K562 (cell line): ENCODE results near the gene USHBP1. TPM values are rescaled to one million over a fixed set of nuclear protein-coding genes. Genes with fewer than 3 reads are reported as not detected.

Experiments used
- EP300 ChIP-seq: IDR thresholded peaks from 2 replicates; pipeline ENCODE4 v1.6.1; 2012; ENCODE audit warnings: low read length, improper control_type of control experiment
- ETV5 ChIP-seq: sonication (generic); formaldehyde crosslinking; IDR thresholded peaks from 2 replicates; pipeline ENCODE4 v1.4.0; 2020; ENCODE audit warnings: low read depth, mild to moderate bottlenecking, missing genetic modification reagents
- HDGF ChIP-seq: fragments of 450-650 bp; IDR thresholded peaks from 2 replicates; pipeline ENCODE4 v1.6.1; 2016
- NR4A1 ChIP-seq, 2 experiments: fragments of 250-450 bp in 1 of 2; fragments of 450-650 bp in 1 of 2; sonication (Bioruptor Pico) in 1 of 2; IDR thresholded peaks; 2 replicates each; pipeline versions ENCODE4 v1.4.0 to v1.6.1; 2016 to 2020; ENCODE audit warnings: mild to moderate bottlenecking in 2 of 2, missing compliant biosample characterization in 1 of 2, missing genetic modification characterization in 1 of 2, moderate library complexity in 1 of 2
- RBFOX2 ChIP-seq: fragments of 200-400 bp; formaldehyde crosslinking; IDR thresholded peaks from 2 replicates; pipeline ENCODE4 v1.6.1; 2017; ENCODE audit warnings: low read depth, mild to moderate bottlenecking, low read length, moderate library complexity
- TEAD4 ChIP-seq, 2 experiments: sonication (generic) in 1 of 2; formaldehyde crosslinking in 1 of 2; IDR thresholded peaks; 2 replicates each; pipeline versions ENCODE4 v1.6.1 to v1.8.0; 2012 to 2022; ENCODE audit warnings: borderline replicate concordance in 1 of 2, inconsistent platforms in 1 of 2, low read length in 1 of 2, mild to moderate bottlenecking in 1 of 2, missing genetic modification reagents in 1 of 2
- ZBTB17 ChIP-seq: fragments of 450-650 bp; formaldehyde crosslinking; IDR thresholded peaks from 2 replicates; pipeline ENCODE4 v1.4.0; 2020; ENCODE audit warnings: mild to moderate bottlenecking
- ZNF436 ChIP-seq: fragments of 250-450, 450-650 bp; sonication (Bioruptor Pico); formaldehyde crosslinking; IDR thresholded peaks from 2 replicates; pipeline ENCODE4 v1.7.0; 2020; ENCODE audit warnings: mild to moderate bottlenecking
- ZNF444 ChIP-seq: fragments of 250-450 bp; sonication (Bioruptor Pico); IDR thresholded peaks from 2 replicates; pipeline ENCODE4 v1.4.0; 2020; ENCODE audit warnings: mild to moderate bottlenecking, moderate library complexity
- polyA plus RNA-seq, 8 experiments: library from polyadenylated mRNA; depleted of rRNA in 4 of 8; stranded (reverse) in 5 of 8; unstranded in 3 of 8; fragments of >200 nt; fragmentation: Nextera tagmentation in 2 of 8; fragmentation: Illumina TruSeq in 1 of 8; extraction: Ambion mirVana in 2 of 8; extraction: Trizol in 1 of 8; gene quantifications; 2 replicates each; pipeline versions ENCODE4 v1.2.1 to v1.2.3, GENCODE V29; 2011 to 2014; ENCODE audit warnings: inconsistent platforms in 1 of 8, missing spikeins in 1 of 8
- total RNA-seq, 7 experiments: library from RNA; depleted of rRNA in 6 of 7; stranded (reverse); fragments of >200 nt in 6 of 7; fragmentation: Illumina TruSeq in 2 of 7; extraction: Trizol in 2 of 7; gene quantifications; 2 replicates each; pipeline versions ENCODE4 v1.2.1 to v1.2.3, GENCODE V29; 2011 to 2021; ENCODE audit warnings: low replicate concordance in 1 of 7
- TF ChIP-seq, protein P1 (sequence below): fragments of 250-450 bp; sonication (Bioruptor Pico); IDR thresholded peaks from 2 replicates; pipeline ENCODE4 v1.4.0; 2020; ENCODE audit warnings: mild to moderate bottlenecking, moderate library complexity
- TF ChIP-seq, protein P2 (sequence below): sonication (generic); formaldehyde crosslinking; IDR thresholded peaks from 2 replicates; pipeline ENCODE4 v1.8.0; 2022; ENCODE audit warnings: mild to moderate bottlenecking, low read depth, missing genetic modification reagents
- TF ChIP-seq, protein P3 (sequence below): sonication (generic); formaldehyde crosslinking; IDR thresholded peaks from 2 replicates; pipeline ENCODE4 v1.8.1; 2023; ENCODE audit warnings: mild to moderate bottlenecking, missing genetic modification reagents
- TF ChIP-seq, protein P4 (sequence below): fragments of 450-650 bp; formaldehyde crosslinking; IDR thresholded peaks from 2 replicates; pipeline ENCODE4 v1.4.0; 2020; ENCODE audit warnings: mild to moderate bottlenecking, moderate library complexity
- TF ChIP-seq, protein P5 (sequence below): fragments of 200-800 bp; sonication (Bioruptor generic); IDR thresholded peaks from 2 replicates; pipeline ENCODE4 v1.6.1; 2017; ENCODE audit warnings: missing genetic modification characterization, missing compliant biosample characterization

The USHBP1 gene
- total and polyA plus RNA-seq, 9 of the 15 experiments (the other 6 are each of a cell fraction or from before 2014, with no cell fraction given): 0.03 to 0.10 (median 0.05) TPM; not detected in 5

DNA sequence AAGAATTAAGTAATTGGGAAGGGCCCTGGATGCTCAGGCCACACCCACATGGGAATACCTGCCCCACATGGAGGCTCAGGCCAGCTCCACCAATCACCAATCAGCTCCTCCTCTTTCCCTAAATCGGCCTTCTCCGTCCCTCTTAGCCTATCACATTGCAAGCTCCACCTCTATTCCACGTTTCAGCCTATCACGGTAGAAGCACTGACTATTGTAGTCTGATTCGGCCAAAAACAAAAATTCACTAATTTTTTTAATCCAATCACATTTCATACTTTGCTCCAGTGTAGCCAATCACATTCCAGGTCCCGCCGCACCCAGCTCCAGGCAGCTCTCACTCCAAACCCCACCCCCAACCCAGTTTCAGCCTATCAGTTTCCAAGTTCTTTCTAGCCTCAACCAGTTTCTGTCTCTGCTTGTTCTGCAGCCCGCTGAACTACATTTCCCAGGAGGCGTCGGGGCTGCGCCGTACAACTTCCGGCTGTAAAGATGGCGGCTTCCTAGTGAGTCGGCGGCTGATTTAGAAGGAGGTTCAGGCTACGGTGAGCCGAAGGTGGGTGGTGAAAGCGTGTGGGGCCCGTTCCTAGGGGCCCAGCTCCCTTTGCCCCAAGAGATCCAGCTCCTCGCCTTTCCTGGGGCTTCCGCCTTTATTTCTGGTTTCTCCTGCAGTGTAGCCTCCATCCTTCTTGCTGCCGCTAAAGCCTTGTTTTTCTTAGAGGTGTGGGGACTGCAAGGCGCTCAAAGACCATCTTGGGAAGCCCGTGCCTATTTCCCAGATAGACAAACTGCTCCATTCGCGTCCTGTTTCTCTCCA, 2.6 kb upstream of the USHBP1 start, which contains the start of gene BABAM1 (continued):
- TF ChIP-seq, protein P1, sequence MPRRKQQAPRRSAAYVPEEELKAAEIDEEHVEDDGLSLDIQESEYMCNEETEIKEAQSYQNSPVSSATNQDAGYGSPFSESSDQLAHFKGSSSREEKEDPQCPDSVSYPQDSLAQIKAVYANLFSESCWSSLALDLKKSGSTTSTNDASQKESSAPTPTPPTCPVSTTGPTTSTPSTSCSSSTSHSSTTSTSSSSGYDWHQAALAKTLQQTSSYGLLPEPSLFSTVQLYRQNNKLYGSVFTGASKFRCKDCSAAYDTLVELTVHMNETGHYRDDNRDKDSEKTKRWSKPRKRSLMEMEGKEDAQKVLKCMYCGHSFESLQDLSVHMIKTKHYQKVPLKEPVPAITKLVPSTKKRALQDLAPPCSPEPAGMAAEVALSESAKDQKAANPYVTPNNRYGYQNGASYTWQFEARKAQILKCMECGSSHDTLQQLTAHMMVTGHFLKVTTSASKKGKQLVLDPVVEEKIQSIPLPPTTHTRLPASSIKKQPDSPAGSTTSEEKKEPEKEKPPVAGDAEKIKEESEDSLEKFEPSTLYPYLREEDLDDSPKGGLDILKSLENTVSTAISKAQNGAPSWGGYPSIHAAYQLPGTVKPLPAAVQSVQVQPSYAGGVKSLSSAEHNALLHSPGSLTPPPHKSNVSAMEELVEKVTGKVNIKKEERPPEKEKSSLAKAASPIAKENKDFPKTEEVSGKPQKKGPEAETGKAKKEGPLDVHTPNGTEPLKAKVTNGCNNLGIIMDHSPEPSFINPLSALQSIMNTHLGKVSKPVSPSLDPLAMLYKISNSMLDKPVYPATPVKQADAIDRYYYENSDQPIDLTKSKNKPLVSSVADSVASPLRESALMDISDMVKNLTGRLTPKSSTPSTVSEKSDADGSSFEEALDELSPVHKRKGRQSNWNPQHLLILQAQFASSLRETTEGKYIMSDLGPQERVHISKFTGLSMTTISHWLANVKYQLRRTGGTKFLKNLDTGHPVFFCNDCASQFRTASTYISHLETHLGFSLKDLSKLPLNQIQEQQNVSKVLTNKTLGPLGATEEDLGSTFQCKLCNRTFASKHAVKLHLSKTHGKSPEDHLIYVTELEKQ (CRISPR knock-in tag): no peak
- TF ChIP-seq, protein P2, sequence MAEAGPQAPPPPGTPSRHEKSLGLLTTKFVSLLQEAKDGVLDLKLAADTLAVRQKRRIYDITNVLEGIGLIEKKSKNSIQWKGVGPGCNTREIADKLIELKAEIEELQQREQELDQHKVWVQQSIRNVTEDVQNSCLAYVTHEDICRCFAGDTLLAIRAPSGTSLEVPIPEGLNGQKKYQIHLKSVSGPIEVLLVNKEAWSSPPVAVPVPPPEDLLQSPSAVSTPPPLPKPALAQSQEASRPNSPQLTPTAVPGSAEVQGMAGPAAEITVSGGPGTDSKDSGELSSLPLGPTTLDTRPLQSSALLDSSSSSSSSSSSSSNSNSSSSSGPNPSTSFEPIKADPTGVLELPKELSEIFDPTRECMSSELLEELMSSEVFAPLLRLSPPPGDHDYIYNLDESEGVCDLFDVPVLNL (CRISPR knock-in tag): no peak
- no peak for TF ChIP-seq NR4A1 (CRISPR knock-in tag; IDR thresholded peaks at IDR 0.05)
- TF ChIP-seq NR4A1 (tag; IDR thresholded peaks at IDR 0.05): peak; percentile 93
- no peak for TF ChIP-seq ETV5 (CRISPR knock-in tag)
- no peak for TF ChIP-seq ZNF436
- no peak for TF ChIP-seq ZNF444 (CRISPR knock-in tag)
- TF ChIP-seq, protein P3, sequence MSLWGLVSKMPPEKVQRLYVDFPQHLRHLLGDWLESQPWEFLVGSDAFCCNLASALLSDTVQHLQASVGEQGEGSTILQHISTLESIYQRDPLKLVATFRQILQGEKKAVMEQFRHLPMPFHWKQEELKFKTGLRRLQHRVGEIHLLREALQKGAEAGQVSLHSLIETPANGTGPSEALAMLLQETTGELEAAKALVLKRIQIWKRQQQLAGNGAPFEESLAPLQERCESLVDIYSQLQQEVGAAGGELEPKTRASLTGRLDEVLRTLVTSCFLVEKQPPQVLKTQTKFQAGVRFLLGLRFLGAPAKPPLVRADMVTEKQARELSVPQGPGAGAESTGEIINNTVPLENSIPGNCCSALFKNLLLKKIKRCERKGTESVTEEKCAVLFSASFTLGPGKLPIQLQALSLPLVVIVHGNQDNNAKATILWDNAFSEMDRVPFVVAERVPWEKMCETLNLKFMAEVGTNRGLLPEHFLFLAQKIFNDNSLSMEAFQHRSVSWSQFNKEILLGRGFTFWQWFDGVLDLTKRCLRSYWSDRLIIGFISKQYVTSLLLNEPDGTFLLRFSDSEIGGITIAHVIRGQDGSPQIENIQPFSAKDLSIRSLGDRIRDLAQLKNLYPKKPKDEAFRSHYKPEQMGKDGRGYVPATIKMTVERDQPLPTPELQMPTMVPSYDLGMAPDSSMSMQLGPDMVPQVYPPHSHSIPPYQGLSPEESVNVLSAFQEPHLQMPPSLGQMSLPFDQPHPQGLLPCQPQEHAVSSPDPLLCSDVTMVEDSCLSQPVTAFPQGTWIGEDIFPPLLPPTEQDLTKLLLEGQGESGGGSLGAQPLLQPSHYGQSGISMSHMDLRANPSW (CRISPR knock-in tag): no peak
- no peak for TF ChIP-seq ZBTB17 (CRISPR knock-in tag)
- TF ChIP-seq TEAD4 (IDR thresholded peaks at IDR 0.05; ENCODE audit: low read length): peak; percentile 17; the same call in 1 of the 2 replicates
- TF ChIP-seq TEAD4 (CRISPR knock-in tag; IDR thresholded peaks at IDR 0.05; ENCODE audit: borderline replicate concordance): no peak
- TF ChIP-seq EP300: no peak
- TF ChIP-seq, protein P4, sequence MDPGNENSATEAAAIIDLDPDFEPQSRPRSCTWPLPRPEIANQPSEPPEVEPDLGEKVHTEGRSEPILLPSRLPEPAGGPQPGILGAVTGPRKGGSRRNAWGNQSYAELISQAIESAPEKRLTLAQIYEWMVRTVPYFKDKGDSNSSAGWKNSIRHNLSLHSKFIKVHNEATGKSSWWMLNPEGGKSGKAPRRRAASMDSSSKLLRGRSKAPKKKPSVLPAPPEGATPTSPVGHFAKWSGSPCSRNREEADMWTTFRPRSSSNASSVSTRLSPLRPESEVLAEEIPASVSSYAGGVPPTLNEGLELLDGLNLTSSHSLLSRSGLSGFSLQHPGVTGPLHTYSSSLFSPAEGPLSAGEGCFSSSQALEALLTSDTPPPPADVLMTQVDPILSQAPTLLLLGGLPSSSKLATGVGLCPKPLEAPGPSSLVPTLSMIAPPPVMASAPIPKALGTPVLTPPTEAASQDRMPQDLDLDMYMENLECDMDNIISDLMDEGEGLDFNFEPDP (CRISPR knock-in tag): 0 out of 2 replicates have a peak, but pooled peaks have one; percentile 20
- TF ChIP-seq RBFOX2: peak; percentile 69
- peak; percentile 79; the same call in 1 of the 2 replicates for TF ChIP-seq HDGF
- TF ChIP-seq, protein P5, sequence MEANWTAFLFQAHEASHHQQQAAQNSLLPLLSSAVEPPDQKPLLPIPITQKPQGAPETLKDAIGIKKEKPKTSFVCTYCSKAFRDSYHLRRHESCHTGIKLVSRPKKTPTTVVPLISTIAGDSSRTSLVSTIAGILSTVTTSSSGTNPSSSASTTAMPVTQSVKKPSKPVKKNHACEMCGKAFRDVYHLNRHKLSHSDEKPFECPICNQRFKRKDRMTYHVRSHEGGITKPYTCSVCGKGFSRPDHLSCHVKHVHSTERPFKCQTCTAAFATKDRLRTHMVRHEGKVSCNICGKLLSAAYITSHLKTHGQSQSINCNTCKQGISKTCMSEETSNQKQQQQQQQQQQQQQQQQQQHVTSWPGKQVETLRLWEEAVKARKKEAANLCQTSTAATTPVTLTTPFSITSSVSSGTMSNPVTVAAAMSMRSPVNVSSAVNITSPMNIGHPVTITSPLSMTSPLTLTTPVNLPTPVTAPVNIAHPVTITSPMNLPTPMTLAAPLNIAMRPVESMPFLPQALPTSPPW (CRISPR knock-in tag): peak; percentile 82
